DMS53 treated with DMSO at 0.1 percent for 48 hours (cell line): ENCODE measurements around the gene SULT4A1.

Experiments
- DNase-seq: peaks from one replicate; lab custom pipeline; 2025; ENCODE audit not compliant: unreplicated experiment; lab: John Stamatoyannopoulos, UW

Gene SULT4A1

DNA sequence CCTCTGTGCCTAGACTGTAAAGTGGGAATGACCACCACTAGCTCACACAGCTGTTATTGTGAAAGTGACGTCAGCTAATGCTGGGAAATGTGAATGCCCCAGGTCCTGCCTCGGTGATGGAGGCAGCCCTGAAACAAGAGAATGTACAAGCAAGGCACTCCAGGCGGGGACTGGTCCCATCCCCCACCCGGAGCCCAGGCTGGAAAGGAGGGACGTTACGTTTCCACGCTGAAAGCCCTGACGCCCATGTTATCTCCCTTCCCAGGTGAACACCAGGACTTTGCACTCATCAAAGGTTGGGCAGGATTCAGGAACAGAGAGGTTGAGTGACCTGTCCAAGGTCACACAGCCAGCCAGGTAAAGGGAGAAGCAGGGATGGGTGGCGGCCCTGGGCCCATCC is 784 bp downstream of the SULT4A1 start:
- DNase-seq = no peak

DNA sequence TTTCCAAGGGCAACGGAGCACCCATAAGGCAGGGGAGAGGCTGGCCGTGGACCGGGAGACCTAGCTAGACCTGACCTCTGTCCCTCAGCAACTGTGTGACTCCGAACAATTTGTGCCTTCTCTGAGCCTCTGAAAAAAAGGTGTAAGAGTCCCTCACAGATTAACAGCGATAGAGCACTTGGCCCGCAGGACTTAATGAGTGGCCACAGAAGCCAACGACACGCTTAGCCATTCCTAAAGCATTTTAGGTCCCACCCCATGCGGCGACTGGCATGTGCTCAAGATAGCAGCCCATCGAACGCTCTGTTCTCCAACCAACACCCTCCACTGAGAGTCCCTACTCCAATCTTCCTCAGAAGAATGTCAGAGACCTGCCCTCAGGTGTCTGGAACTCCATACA is 1.5 kb downstream of the SULT4A1 start:
- no peak for DNase-seq

DNA sequence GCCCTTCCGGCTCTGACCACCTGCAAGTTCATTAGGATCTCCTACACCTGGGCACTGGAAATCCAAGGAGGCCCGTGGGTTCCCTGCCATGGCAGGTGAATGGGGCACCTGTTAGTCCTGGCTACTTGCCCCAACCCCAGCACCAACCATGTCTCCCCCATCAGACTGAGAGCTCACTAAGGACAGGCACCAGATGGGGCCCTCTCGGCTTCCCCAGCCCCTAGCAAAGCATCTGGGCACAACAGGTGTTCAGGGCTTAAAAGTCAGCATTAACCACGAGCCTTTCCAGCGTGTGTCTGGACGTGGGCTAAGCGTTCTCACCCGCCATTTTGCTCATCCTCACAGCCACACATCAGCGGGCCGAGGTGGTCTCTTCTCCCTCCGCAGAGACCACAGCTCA is 2.2 kb downstream of the SULT4A1 start:
- no peak for DNase-seq

DNA sequence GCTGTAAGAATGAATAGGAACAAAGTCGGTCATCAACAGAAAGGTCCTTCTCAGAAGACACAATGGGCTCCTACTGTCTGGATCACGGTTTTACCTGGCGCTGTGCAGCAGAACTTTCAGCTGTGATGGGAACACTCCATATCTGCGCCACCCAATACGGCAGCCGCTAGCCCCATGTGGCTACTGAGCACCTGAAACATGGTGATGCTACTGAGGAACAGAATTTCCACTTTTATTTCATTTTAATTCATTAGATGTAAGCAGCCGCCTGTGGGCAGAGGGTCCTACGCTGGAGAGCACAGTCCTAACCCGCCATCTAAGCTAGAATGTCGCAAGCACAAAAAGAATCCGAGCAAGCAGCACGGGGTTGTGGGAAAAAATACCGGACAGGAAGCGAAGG is 2.7 kb downstream of the SULT4A1 start:
- DNase-seq = no peak

DNA sequence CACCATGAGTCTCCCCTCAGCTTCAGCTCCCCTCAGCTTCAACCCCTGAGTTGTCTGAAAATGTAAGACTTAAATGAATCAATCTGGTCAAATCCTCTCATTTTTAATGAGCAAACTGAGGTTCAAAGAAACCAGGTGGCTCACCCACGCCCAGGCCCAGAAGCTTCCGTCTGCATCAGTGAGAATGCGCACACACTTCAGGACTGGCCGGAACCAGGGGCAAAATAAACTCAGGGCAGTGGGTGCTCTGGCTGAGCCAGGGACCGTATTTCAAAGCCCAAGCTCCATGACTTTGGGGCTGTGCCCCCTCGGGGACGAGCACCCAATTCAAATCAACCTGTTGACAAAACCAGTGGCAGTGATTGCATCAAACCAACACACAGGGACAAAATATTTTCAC is 3.1 kb downstream of the SULT4A1 start:
- no peak for DNase-seq

DNA sequence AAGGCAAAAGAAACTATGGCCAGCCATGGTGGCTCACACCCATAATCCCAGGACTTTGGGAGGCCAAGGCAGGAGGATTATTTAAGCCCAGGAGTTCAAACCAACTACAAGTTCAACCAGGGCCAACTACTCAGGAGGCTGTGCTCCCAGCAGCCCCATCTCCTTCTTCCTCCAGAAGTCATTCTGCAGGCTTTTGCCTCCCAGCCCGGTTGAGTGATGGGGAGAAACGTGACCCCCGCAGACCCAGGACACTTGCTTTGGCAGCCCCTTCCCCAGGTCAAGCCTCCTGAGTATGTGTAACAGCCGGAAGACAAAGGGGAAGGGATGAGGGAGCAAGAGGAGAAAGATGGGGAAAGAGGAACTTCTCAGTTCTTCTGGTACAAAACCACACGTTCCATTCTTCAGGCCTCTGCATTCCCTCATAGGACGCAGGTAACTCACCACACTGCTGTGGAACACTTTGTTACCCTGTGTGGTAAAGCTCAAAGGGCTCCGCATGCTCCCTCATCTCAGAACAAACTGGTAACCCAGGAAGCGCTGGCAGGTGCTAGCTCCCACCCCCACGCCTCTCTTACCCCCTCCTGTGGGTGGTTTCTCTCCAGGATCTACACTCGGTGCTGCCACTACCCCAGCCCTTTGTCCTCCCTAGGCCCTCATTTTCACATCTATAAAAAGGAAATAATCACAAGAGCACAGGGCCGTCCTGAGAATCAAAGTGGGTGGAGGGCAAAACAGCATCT is 4.0 kb downstream of the SULT4A1 start:
- no peak for DNase-seq

DNA sequence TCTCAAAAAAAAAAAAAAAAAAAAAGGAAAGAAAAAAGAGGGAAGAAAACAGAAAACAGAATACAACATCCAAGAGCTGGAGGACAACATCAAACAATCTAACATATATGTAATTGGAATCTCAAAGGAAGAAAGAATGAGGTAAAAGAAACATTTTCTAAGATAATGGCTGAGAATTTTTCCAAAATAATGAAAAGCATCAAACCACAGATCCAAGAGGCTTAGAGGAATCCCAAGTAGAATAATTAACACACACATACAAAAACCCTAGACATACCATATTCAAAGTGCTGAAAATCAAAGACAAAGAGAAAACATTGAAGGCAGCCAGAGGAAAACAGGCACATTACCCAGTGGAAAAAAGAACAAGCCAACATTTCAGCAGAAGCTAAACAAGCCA is 4.9 kb downstream of the SULT4A1 start:
- no peak for DNase-seq

DNA sequence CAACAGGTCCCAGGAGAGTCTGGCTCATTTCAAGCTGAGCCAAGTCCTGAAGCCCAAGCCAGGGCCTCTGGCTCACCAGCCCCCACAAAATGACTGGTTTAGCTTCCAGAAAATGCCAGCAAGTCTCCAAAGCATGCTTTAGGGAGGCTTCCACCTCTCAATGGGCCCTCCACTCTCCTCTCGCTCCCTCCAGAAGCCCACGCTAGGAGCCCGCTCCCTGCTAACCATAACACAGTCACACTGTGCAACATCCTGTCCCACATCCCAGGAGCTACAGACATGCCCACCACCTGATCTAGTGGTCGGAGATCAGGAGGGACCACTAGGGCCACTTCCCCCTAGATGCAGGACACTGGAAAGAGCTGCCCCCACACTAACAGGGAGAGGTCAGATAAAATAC is 6.9 kb downstream of the SULT4A1 start:
- DNase-seq = no peak

DNA sequence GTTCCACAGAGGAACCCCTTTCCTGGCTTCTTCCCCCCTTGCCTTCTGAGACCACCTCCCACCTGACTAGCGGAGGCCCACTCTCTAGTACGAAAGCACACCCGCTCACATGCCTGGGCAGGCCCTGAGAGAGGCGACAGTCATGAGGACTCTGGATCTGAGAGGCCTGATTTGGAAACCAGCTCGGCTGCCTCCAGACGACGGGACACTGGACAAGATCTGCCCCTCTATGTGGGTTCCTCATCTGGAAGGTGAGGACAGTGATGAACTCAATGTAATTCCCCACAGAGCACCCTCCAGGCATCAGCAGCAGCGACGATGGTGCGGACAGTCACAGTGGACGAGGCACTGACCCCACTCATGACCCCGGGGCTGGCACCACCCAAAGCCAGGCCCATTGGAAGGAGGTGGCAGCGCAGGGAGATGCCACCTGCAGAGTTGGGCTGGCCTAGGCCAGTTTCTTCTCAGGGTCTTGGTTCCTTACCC is 7.5 kb downstream of the SULT4A1 start:
- no peak for DNase-seq

DNA sequence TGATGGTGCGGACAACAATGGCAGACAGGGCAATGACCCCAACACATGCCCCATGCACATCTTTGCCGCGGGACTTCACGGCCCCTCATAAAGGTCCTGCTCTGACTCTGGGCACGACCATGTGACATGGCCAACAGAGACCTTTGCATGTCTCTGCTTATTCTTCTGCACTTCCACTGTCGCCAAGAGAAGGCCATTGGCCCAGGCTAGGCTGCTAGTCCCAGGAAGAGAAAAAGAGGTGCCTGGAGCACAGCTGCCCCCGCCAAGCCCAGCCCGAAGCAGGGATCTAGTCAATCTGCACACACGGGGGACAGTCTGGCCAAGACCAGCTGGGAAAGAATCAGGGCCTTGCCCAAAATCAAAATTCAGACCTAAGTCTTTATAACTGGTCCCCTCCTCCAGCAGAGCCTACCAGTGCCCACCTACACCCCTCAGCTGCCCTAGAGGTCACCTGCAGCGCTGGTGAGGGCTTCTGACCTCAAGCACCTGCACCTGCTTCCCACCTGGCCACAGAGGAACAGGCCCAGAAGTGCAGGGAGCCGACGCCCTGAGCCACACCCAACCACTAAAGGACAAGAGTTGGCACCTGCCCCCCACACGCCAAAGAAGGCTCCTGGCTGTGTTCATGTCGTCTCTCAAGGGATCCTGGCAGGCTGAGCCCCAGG is 8.1 kb downstream of the SULT4A1 start:
- DNase-seq = no peak

DNA sequence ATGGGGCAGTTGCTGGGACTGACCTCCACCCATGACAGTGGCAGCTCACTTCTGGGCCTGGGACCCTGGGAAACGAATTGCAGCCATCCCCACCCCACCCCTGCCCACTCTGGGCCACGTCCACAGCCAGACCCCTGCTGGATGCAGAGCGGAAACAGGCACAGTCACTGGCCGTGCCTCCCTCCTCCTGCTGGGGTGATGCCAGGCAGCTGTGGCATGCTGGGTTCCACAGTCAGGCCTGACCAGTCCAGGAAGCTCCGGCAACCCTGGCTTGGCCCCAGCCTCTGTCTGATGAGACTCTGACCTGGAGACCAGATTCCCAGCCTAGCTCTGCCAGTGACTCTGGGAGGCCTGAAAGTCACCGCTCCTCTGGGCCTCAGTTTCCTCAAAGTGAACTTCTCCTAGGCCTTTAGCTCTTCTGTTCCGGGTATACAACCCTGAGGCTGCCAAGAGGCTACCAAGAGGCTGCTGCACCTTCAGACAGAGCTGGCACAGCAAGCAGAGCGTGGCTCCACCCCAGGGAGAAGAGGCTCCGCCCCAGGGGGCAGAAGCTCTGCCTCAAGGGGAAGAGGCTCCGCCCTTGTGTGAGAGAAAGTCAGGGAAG is 8.9 kb downstream of the SULT4A1 start:
- no peak for DNase-seq

DNA sequence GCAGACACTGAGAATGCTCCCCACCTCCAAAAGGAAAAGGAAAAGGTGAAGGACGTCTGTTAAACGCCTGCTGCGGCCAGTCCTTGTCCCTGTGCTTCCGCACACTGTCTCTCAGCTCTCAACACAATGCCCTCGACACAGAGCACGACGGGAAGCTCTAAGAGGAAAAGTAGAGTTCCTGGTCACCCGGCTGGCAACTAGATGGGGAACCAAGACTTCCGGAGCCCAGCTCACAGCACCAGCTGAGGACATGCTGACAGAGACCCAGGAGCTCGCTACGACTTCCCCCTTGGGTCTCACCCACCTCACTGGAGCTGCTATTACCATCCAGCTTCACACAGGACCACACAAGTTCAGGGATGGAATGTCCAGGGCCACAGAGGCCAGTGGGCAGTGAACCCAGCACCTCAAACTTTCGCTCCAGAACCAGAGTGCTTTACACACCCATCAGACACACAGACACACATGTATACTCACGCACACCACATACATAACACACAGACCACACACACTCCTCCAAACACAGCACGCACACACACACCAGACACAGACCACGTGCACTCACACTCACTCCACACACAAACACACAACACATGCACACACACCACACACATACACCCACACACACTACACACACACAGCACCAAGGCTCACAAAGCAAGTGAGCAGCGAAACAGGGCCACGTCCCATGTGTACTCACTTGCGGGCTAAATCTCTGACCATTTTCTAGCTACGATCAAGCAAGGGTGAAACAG is 9.6 kb downstream of the SULT4A1 start:
- DNase-seq = no peak

DNA sequence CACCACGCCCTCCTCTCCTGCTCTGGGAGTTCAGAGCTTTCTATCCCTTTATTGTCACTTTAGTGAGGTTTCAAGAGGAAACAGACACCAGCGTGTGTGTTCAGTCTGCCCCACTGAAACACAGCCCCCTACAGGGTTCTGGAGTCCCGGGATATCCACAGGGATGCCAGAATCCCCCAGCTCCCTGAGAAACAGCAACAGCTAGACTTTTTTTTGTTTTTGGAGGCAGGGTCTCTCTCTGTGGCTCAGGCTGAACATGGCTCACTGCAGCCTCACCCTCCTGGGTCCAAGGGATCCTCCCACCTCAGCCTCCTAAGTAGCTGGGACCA is 10.4 kb downstream of the SULT4A1 start:
- no peak for DNase-seq

DNA sequence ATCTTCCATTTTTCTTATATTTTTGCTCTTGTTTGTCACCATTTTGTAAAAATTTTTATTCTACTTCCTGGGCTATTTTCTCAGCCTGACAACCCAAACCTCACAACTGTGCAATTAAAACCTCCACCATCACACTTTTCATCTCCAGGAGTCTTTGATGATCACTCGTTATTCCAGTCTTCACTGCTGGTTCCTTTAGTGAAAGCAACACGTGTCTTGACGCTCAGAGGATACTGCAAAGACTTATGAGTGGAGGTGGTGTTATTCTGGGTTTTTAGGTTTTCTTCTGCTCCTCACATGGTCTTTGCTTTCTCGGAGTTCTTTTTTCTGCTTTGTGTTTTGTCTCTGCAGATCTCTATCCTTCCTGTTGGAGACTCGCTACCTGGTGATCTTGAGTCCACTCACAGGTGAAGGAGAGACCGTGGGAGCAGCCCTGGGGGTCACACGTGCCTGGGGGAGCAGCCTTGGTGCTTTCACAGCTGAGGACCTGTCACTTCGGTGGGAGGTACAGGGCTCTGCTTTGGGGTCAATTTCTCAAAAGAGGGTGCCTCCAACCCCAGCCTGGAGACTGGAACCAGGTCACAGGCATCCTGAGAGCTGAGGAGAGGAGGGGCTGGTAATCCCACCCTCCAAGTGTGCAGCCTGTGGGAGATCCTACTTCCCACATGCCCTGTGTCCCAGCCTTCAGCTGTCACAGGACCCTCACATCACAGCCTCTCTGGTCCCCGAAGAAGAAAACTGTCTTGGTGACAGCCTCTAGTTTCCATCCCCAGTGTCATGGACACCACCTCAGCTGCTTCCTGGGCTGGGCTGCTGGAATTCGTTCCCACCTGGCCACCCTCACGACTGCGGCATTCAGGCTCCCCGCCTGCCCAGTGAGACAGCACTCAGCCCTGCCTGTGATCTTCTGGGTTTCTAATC is 11.0 kb downstream of the SULT4A1 start:
- DNase-seq = no peak

DNA sequence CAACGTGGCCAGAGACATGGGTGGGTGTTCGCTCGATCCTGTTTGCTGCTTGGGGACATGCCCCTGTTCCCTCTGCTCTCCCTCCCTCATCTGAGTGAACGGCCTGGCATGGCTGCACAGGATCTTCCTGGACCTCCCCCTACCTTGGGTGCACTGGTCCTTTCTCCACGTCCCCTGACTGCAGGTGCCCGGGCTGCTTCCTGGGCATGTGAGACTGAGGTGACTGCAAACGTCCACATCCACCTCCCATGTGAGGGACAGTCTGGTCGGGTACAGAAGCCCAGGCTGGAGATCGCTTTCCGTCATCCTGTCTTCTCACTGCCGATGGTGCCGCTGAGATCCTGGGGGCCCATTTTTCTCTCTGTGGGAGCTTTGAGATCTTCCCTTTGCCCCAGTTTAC is 11.8 kb downstream of the SULT4A1 start:
- no peak for DNase-seq

DNA sequence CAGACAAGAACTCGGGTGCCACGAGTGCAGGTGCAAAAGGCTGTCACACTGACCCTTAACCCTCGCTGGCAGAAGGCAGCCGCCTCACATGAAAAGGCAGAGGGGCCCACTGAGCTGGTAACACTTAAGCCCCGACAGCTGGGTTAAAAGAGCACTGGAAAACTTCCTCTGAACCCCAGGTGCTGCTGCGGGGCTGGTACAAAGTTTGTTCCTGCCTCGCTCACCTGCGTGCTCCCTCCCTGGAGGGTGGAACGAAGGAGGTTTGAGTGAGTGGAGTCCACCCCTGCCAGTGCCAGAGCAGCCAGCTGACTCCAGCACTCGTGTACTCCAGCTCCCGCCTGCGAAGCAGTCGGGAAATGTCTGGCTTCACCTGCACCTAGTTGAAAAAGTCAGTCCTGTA is 12.6 kb downstream of the SULT4A1 start:
- DNase-seq = no peak

DNA sequence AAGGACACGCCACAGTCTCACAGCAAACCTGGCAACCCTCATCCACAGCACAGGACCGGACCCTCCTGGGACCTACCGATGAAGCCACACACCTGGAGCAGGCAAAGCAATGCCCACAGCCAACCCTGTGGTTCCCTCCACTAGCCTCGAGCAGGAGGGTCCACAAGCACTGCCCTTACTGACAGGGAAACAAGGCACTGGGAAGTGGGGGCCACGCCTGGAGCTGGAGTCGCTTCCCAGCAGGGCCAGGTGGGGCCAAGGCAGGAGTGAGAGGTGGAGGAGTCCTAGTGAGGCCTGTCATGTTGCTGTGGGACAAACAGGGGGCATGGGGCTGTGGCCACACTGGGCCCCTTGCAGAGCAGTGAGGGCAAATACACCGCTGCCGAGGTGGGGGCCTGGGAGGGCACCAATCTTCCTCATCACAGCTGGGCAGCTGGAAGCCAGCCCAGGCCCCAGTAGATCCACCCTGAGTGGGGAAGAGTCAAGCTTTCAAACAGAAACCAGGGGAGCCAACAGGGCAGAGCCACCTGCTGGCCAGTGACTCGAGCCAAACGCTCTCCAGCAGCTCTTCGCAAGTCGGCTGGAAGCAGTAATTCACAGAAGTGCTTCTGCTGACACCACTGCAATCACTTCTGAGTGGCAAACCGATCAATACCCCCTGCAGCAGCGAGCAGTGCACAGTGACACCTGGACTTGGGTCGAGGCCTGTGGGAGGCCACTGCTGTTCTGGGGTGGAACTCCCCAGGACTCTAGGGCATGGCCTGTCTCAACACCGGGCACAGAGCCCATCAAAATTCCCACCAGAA is 13.7 kb downstream of the SULT4A1 start:
- DNase-seq = no peak

DNA sequence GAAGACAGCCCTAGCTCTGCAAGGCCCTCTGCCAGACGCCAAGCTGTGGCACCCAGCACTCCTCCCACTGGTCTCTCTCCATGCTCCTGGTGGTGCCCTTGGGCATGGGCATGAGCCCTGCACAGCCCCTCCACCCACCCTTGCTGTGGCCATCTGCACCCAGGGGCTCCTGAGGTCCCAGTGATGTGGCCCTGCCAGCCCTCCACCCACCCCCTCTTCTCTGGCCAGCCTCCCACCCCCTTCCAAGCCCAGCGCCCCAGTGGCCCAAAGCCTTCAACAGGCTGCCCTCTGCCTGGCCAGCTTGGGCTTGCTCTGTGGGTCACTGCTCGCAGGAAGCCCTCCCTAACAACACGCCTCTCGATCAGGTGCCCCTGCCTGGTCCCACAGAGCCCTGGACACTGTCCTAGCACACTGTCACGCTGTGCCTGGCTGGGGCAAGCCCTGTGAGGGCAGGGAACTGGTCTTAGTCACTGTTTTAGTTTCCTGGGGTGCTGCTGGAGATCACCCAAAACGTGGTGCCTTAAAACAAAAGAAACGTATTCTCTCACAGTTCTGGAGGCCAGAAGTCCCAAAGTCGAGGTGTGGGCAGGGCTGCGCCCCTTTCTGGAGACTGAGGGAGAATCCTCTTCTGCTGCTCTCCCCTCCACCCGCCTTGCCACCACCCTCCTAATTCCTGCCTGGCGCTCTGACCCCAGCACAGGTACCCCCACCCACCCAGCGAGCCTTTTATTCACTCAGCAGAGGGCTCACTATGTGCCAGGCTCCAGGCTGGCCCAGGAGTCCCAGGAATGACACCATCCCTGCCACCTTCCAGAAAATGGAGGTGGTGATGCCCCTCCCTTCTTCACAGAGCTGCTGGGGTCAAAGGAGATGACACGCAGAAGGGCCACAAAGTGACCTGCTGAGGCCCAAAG is 14.7 kb downstream of the SULT4A1 start:
- DNase-seq = no peak

DNA sequence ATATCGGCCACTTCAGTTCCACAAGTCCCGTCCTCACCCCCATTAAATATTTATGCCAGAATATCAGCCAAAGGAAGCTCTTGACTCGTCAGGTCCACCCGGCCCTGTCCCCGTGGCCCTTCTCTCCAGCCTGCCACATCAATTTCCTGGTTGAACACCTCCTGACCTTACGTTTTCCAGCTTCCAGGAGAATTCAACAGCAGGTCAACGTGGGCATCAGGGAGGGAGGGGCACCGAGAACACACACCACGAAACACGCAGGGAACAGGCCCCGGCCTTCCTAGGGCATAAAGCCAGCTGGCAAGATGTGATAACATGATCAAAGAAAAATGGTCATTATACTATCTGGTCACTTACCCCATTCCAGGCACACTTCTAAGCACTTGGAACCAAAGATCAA is 15.3 kb downstream of the SULT4A1 start:
- DNase-seq = no peak
